GM23338 (cell line): Measurements from ENCODE around the gene HGS. TPM values are rescaled to one million over a fixed set of nuclear protein-coding genes. Genes with fewer than 3 reads are reported as not detected.

Source experiments
- ATAC-seq: fragments of 200-7000 bp; cut with Tn5 transposase; 3 replicates; pipeline ENCODE4 v1.9.1; 2020
- DNase-seq: peaks from one replicate; pipeline ENCODE4 v3.0.0-alpha.2; 2015; ENCODE audit warnings: low spot score
- H2AFZ ChIP-seq: fragments of 200-600 bp; sonication (generic); 2 replicates; pipeline ENCODE4 v1.8.0; 2016; ENCODE audit warnings: antibody characterized with exemption, mild to moderate bottlenecking, moderate library complexity
- H3F3A ChIP-seq: fragments of 200-600 bp; sonication (generic); replicated peaks from 2 replicates; pipeline ENCODE4 v1.8.0; 2017; ENCODE audit warnings: antibody characterized with exemption, mixed run types, low read depth
- H3K27ac ChIP-seq: fragments of 200-600 bp; sonication (generic); 2 replicates; pipeline ENCODE4 v1.6.1; 2016; ENCODE audit warnings: low read depth
- H3K27me3 ChIP-seq: fragments of 200-600 bp; sonication (generic); 2 replicates; pipeline ENCODE4 v1.8.0; 2016; ENCODE audit warnings: mild to moderate bottlenecking, mixed run types, moderate library complexity; ENCODE audit not compliant: insufficient read depth
- H3K36me3 ChIP-seq: fragments of 200-600 bp; sonication (generic); 2 replicates; pipeline ENCODE4 v1.8.0; 2016; ENCODE audit warnings: mild to moderate bottlenecking; ENCODE audit not compliant: insufficient read depth
- H3K4me1 ChIP-seq: fragments of 200-600 bp; sonication (generic); 2 replicates; pipeline ENCODE4 v1.8.0; 2016; ENCODE audit warnings: mild to moderate bottlenecking, moderate library complexity; ENCODE audit not compliant: insufficient read depth
- H3K4me2 ChIP-seq: fragments of 200-600 bp; sonication (generic); 2 replicates; pipeline ENCODE4 v1.7.1; 2017; ENCODE audit warnings: mixed run types
- H3K4me3 ChIP-seq: fragments of 200-600 bp; sonication (generic); 2 replicates; pipeline ENCODE4 v1.6.1; 2016; ENCODE audit warnings: mixed run types
- H3K79me2 ChIP-seq: fragments of 200-600 bp; sonication (generic); replicated peaks from 2 replicates; pipeline ENCODE4 v1.8.0; 2017; ENCODE audit warnings: mild to moderate bottlenecking; ENCODE audit not compliant: insufficient read depth
- H3K9me2 ChIP-seq: fragments of 200-600 bp; sonication (generic); 2 replicates; pipeline ENCODE4 v1.8.0; 2017; ENCODE audit not compliant: insufficient read depth
- H4K20me1 ChIP-seq: fragments of 200-600 bp; sonication (generic); replicated peaks from 2 replicates; pipeline ENCODE4 v1.8.0; 2017; ENCODE audit warnings: mild to moderate bottlenecking; ENCODE audit not compliant: insufficient read depth
- H3K27ac Mint-ChIP-seq: 2 replicates; pipeline ENCODE4 v1.8.0; 2020; ENCODE audit warnings: inconsistent platforms, mild to moderate bottlenecking, moderate library complexity, mixed read lengths
- H3K27me3 Mint-ChIP-seq: 3 replicates; pipeline ENCODE4 v1.8.0; 2022; ENCODE audit warnings: low read depth, mild to moderate bottlenecking, moderate library complexity, mixed read lengths, inconsistent platforms; ENCODE audit not compliant: insufficient read depth, poor library complexity
- H3K36me3 Mint-ChIP-seq: 3 replicates; pipeline ENCODE4 v1.8.0; 2021; ENCODE audit warnings: low read depth, mild to moderate bottlenecking, inconsistent platforms, moderate library complexity, mixed read lengths
- H3K4me1 Mint-ChIP-seq: 3 replicates; pipeline ENCODE4 v1.8.0; 2020; ENCODE audit warnings: mild to moderate bottlenecking, inconsistent platforms, mixed read lengths
- H3K4me3 Mint-ChIP-seq: 3 replicates; pipeline ENCODE4 v1.8.0; 2021; ENCODE audit warnings: moderate library complexity, mild to moderate bottlenecking, inconsistent platforms, mixed read lengths
- H3K9me3 Mint-ChIP-seq: 3 replicates; pipeline ENCODE4 v1.8.0; 2020; ENCODE audit warnings: moderate library complexity, mild to moderate bottlenecking, inconsistent platforms, mixed read lengths
- CREB1 ChIP-seq: fragments of 250-450 bp; sonication (Bioruptor Pico); IDR thresholded peaks from 2 replicates; pipeline ENCODE4 v1.5.0; 2020; ENCODE audit warnings: low read depth, mild to moderate bottlenecking, moderate library complexity
- CTCF ChIP-seq, 2 experiments: fragments of 200-600 bp in 1 of 2; sonication (generic) in 1 of 2; conservative IDR thresholded peaks; 2 replicates each; pipeline versions ENCODE4 v1.5.1 to v1.6.1; 2016 to 2017; ENCODE audit warnings: antibody characterized with exemption in 2 of 2, low read depth in 2 of 2, mild to moderate bottlenecking in 2 of 2, moderate library complexity in 1 of 2
- ETS1 ChIP-seq: IDR thresholded peaks from 2 replicates; pipeline ENCODE4 v1.6.1; 2016; ENCODE audit warnings: antibody characterized with exemption
- EZH2 ChIP-seq: fragments of 200-600 bp; sonication (generic); IDR thresholded peaks from one replicate; pipeline ENCODE4 v1.8.0; 2017; ENCODE audit warnings: antibody characterized with exemption, mild to moderate bottlenecking, low read depth; ENCODE audit not compliant: unreplicated experiment
- EZH2phosphoT487 ChIP-seq: fragments of 200-600 bp; sonication (generic); IDR thresholded peaks from one replicate; pipeline ENCODE4 v1.8.1; 2018; ENCODE audit warnings: antibody characterized with exemption; ENCODE audit not compliant: unreplicated experiment
- NANOG ChIP-seq: IDR thresholded peaks from 2 replicates; pipeline ENCODE4 v1.6.1; 2016; ENCODE audit warnings: antibody characterized with exemption, borderline replicate concordance
- POLR2AphosphoS5 ChIP-seq: IDR thresholded peaks from 2 replicates; pipeline ENCODE4 v1.6.1; 2016; ENCODE audit warnings: antibody characterized with exemption, low read depth
- REST ChIP-seq: IDR thresholded peaks from one replicate; pipeline ENCODE4 v1.6.1; 2018; ENCODE audit warnings: antibody characterized with exemption; ENCODE audit not compliant: unreplicated experiment
- STAT1 ChIP-seq: IDR thresholded peaks from one replicate; pipeline ENCODE4 v1.6.1; 2016; ENCODE audit warnings: antibody characterized with exemption; ENCODE audit not compliant: unreplicated experiment
- ZNF114 ChIP-seq: fragments of 250-450 bp; sonication (Bioruptor Pico); IDR thresholded peaks from 2 replicates; pipeline ENCODE4 v1.5.0; 2020; ENCODE audit warnings: mild to moderate bottlenecking, moderate library complexity
- polyA plus RNA-seq: library from polyadenylated mRNA; unstranded; fragments of >200 nt; fragmentation: Nextera tagmentation; extraction: Ambion mirVana; gene quantifications from 2 replicates; pipeline ENCODE4 v1.2.1, GENCODE V29; 2016
- total RNA-seq: library from RNA; depleted of rRNA; stranded (reverse); fragments of >200 nt; shearing (Covaris generic); gene quantifications from 2 replicates; pipeline ENCODE4 v1.2.3, GENCODE V29; 2014

The HGS gene
- total and polyA plus RNA-seq, 2 experiments from 2014 or later: 59.0 to 90.2 TPM

- H3K4me1 Mint-ChIP-seq: no peaks in the 10 kb centered on the region; the same call in 2 of the 3 replicates
- H2AFZ ChIP-seq: no peak overlapping the region
- H3K4me3 Mint-ChIP-seq: no peak overlapping the region
- H3K27ac Mint-ChIP-seq: no peak overlapping the region
- peaks cover 45% of the 10 kb centered on the region for H3K36me3 Mint-ChIP-seq
- no peaks in the 10 kb centered on the region for H3K36me3 ChIP-seq
- no peaks in the 10 kb centered on the region; the same call in 1 of the 2 replicates for H3F3A ChIP-seq
- H3K4me2 ChIP-seq: no peak overlapping the region
- no peaks in the 10 kb centered on the region for H3K4me1 ChIP-seq
- H3K27ac ChIP-seq: no peak overlapping the region
- no peak overlapping the region for H3K4me3 ChIP-seq
- DNase-seq (no peak), ATAC-seq (no peak)
- no peaks in the 10 kb centered on the region; the same call in 2 of the 3 replicates for H3K9me3 Mint-ChIP-seq
- H3K79me2 ChIP-seq: no peaks in the 10 kb centered on the region
- H3K27me3 Mint-ChIP-seq: peaks cover 8% of the 10 kb centered on the region
- peaks cover under 1% of the 10 kb centered on the region; the same call in 1 of the 2 replicates for H4K20me1 ChIP-seq
- H3K9me2 ChIP-seq: no peaks in the 10 kb centered on the region
- no peak for TF ChIP-seq ZNF114 (CRISPR knock-in tag)
- TF ChIP-seq EZH2phosphoT487: no peak
- TF ChIP-seq CREB1: no peak
- TF ChIP-seq REST: no peak
- no peak for TF ChIP-seq ETS1
- no peak for TF ChIP-seq STAT1
- no peak for TF ChIP-seq CTCF (conservative IDR thresholded peaks at IDR 0.05; ENCODE audit: low read depth in 2 of 2)
- no peak for TF ChIP-seq EZH2
- no peak for TF ChIP-seq NANOG
- TF ChIP-seq POLR2AphosphoS5: no peak
- H3K27me3 ChIP-seq: no peaks in the 10 kb centered on the region
Measured at GRCh38 chr17:81691608-81692007, 7.8 kb downstream of the HGS start.
